ENCODE results near the gene SEMA4D.

DNA sequence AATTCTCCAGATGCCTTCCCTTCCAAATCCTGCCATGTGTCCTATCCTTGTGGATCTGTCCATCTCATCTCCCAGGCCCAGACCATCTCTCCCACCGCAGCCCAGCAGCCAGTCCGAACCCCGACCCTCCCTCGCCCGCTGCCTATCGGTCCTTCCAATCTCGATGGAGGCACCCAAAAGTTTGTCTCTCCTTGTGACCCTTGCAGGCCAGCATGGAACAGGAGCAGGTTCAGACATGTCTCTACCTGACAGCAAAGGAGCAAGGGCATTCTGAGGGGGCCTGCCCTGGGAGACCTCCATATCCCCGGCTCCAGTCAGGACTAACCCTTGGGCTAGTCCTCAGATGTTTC is 51.0 kb downstream of the SEMA4D start:
- TF ChIP-seq POLR2A (IDR thresholded peaks at IDR 0.05; ENCODE audit: low read depth) (no peak), EP300 (IDR thresholded peaks at IDR 0.05) (no peak)
- TF ChIP-seq, protein P1, sequence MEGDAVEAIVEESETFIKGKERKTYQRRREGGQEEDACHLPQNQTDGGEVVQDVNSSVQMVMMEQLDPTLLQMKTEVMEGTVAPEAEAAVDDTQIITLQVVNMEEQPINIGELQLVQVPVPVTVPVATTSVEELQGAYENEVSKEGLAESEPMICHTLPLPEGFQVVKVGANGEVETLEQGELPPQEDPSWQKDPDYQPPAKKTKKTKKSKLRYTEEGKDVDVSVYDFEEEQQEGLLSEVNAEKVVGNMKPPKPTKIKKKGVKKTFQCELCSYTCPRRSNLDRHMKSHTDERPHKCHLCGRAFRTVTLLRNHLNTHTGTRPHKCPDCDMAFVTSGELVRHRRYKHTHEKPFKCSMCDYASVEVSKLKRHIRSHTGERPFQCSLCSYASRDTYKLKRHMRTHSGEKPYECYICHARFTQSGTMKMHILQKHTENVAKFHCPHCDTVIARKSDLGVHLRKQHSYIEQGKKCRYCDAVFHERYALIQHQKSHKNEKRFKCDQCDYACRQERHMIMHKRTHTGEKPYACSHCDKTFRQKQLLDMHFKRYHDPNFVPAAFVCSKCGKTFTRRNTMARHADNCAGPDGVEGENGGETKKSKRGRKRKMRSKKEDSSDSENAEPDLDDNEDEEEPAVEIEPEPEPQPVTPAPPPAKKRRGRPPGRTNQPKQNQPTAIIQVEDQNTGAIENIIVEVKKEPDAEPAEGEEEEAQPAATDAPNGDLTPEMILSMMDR (IDR thresholded peaks at IDR 0.05): no peak
